Activated T-cell treated with anti-CD3 and anti-CD28 coated beads for 48 hours (primary cell): ENCODE results near the gene COL26A1.

Experiments used
- DNase-seq: peaks from one replicate; pipeline ENCODE4 v3.0.0-alpha.2; 2020; ENCODE audit warnings: low read depth

COL26A1 gene

GRCh38 chr7:101534873-101535272, 172.2 kb downstream of the COL26A1 start:
- DNase-seq = no peak

- no peak for DNase-seq
Observed at GRCh38 chr7:101535351-101535751, 172.7 kb downstream of the COL26A1 start.

- no peak for DNase-seq
Observed at GRCh38 chr7:101536232-101536631, 173.6 kb downstream of the COL26A1 start.

- DNase-seq = no peak
Observed at GRCh38 chr7:101536668-101537067, 174.0 kb downstream of the COL26A1 start.

GRCh38 chr7:101537205-101537604, 174.5 kb downstream of the COL26A1 start:
- DNase-seq = no peak

GRCh38 chr7:101537935-101538595, 175.4 kb downstream of the COL26A1 start:
- no peak for DNase-seq

- DNase-seq = peak; percentile 54
Observed at GRCh38 chr7:101538596-101539459, 176.2 kb downstream of the COL26A1 start.

- DNase-seq = no peak
Observed at GRCh38 chr7:101539784-101540183, 177.1 kb downstream of the COL26A1 start.

- peak; percentile 60 for DNase-seq
Observed at GRCh38 chr7:101542527-101543241, 180.0 kb downstream of the COL26A1 start.

- DNase-seq = no peak
Observed at GRCh38 chr7:101543242-101543766, 180.6 kb downstream of the COL26A1 start.

- no peak for DNase-seq
Observed at GRCh38 chr7:101543846-101544245, 181.2 kb downstream of the COL26A1 start.

- no peak for DNase-seq
Observed at GRCh38 chr7:101545441-101546190, 182.9 kb downstream of the COL26A1 start.

- no peak for DNase-seq
Observed at GRCh38 chr7:101546308-101546936, 183.7 kb downstream of the COL26A1 start.

- DNase-seq = no peak
Observed at GRCh38 chr7:101547022-101547915, 184.6 kb downstream of the COL26A1 start.

GRCh38 chr7:101547916-101548661, 185.4 kb downstream of the COL26A1 start:
- DNase-seq = no peak

- DNase-seq = no peak
Observed at GRCh38 chr7:101549734-101550133, 187.1 kb downstream of the COL26A1 start.

- no peak for DNase-seq
Observed at GRCh38 chr7:101550641-101551541, 188.2 kb downstream of the COL26A1 start.

GRCh38 chr7:101553018-101553770, 190.5 kb downstream of the COL26A1 start:
- DNase-seq = no peak
